ACC112 (cell line): ENCODE data around the gene GORASP1.

ENCODE experiments used
- H2AFZ ChIP-seq: fragments of 200-600 bp; sonication (generic); one replicate; pipeline ENCODE4 v1.6.0; 2017; ENCODE audit warnings: antibody characterized with exemption, low read length; ENCODE audit not compliant: unreplicated experiment
- H3K27ac ChIP-seq: fragments of 200-600 bp; sonication (generic); 2 replicates; pipeline ENCODE4 v1.5.1; 2014; ENCODE audit warnings: low read depth, mild to moderate bottlenecking, antibody characterized with exemption, low read length, moderate library complexity
- H3K27me3 ChIP-seq: fragments of 200-600 bp; sonication (generic); 2 replicates; pipeline ENCODE4 v1.6.1; 2014; ENCODE audit warnings: mild to moderate bottlenecking, antibody characterized with exemption, low read length, moderate library complexity, mixed read lengths; ENCODE audit not compliant: insufficient read depth
- H3K36me3 ChIP-seq: fragments of 200-600 bp; sonication (generic); 2 replicates; pipeline ENCODE4 v1.6.1; 2016; ENCODE audit warnings: mild to moderate bottlenecking, antibody characterized with exemption, low read length, moderate library complexity, mixed read lengths; ENCODE audit not compliant: insufficient read depth
- H3K4me1 ChIP-seq: fragments of 200-600 bp; sonication (generic); one replicate; pipeline ENCODE4 v1.6.1; 2016; ENCODE audit warnings: low read length, mixed read lengths; ENCODE audit not compliant: insufficient read depth, unreplicated experiment, control insufficient read depth
- H3K4me3 ChIP-seq: fragments of 200-600 bp; sonication (generic); 2 replicates; pipeline ENCODE4 v1.5.1; 2014; ENCODE audit warnings: mild to moderate bottlenecking, low read depth, low read length
- H3K79me2 ChIP-seq: fragments of 200-600 bp; sonication (generic); one replicate; pipeline ENCODE4 v1.6.0; 2016; ENCODE audit warnings: low read length; ENCODE audit not compliant: control insufficient read depth, unreplicated experiment, insufficient read depth

GORASP1 gene

DNA sequence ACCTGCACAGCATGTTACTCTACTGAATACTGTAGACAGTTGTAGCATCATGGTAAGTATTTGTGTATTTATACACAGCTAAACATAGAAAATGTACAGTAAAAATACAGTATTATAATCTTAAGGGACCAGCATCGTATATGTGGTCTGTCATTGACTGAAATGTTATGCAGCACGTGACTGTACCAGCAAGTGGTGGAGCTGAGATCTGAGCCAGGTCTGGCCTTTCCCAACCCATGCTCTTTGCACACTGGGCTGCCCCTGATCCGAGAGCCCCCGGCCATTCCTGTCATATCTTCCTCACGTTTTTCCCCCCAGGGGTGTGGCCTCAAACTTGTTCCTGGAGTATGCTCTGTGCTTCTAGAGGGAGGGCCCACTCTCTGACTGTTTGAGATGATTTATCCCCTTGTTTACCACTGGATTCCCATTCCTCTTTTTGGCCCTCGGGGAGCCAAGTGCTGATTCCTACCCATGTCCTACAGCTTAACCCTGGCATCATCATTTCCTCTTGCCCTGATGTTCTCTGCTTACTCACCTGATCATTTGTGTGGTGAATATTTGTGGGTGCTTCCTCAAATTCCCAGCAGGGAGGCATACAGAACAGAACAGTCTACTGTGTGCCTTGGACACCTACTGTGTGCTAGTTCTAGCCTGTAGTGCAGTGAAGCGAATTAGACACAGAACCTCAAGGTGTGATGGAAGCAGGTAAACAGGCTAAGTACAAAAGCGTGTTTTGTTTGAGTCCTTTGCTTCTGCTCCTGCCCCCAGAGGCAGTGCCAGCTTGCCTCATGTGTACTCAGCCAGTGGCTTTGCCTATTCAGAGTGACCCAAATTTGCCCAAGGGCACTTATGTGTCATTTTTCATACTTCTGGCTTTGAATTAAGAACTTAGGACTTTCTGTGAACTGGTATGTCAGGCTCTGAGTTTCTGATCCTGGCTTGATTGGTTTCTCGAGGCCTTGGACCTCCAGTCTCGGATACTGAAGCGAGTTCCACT lies 25.0 kb upstream of the GORASP1 start:
- Histone ChIP-seq H3K79me2 (no peaks in the 10 kb centered on the region), H3K27ac (no peak overlapping the region), H2AFZ (no peak overlapping the region), H3K27me3 (no peaks in the 10 kb centered on the region), H3K36me3 (no peaks in the 10 kb centered on the region), H3K4me3 (no peak overlapping the region), H3K4me1 (no peaks in the 10 kb centered on the region)

DNA sequence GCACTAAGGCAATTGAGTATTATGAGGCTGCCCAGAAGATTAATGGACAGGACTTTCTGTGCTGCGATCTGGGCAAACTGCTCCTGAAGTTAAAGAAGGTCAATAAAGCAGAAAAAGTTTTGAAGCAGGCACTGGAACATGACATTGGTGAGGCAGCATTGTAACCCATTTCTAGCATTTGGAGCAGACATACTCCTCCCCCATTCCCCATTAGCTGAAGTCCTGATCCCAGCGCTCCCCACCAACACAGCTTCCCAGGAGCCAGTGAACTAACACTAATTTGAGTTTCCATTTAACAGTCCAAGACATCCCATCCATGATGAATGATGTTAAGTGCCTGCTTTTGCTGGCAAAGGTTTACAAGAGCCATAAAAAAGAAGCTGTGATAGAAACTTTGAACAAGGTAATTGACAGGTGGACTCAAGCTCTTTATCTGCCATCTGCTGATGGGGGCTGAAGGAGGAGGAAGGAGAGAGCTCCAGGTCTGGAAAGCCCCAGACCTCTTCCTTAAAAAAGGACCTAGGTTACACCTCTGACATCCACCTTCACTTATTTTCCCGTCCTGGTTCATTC lies 23.4 kb upstream of the GORASP1 start:
- Histone ChIP-seq H3K36me3 (no peaks in the 10 kb centered on the region), H3K27ac (no peak overlapping the region), H3K4me3 (no peak overlapping the region), H3K79me2 (no peaks in the 10 kb centered on the region), H2AFZ (no peak overlapping the region), H3K27me3 (no peaks in the 10 kb centered on the region), H3K4me1 (peaks cover 6% of the 10 kb centered on the region)

- no peaks in the 10 kb centered on the region for H3K27me3 ChIP-seq
- no peak overlapping the region for H3K4me3 ChIP-seq
- H3K79me2 ChIP-seq, result no peaks in the 10 kb centered on the region
- H2AFZ ChIP-seq, result no peak overlapping the region
- H3K27ac ChIP-seq, result no peak overlapping the region
- no peaks in the 10 kb centered on the region for H3K36me3 ChIP-seq
- H3K4me1 ChIP-seq, result peaks cover 12% of the 10 kb centered on the region
Measured at GRCh38 chr3:39130026-39130425, 22.6 kb upstream of the GORASP1 start.

- H3K27ac ChIP-seq, result no peak overlapping the region
- peaks cover 12% of the 10 kb centered on the region for H3K4me1 ChIP-seq
Measured at GRCh38 chr3:39128951-39129350, 21.5 kb upstream of the GORASP1 start.

DNA sequence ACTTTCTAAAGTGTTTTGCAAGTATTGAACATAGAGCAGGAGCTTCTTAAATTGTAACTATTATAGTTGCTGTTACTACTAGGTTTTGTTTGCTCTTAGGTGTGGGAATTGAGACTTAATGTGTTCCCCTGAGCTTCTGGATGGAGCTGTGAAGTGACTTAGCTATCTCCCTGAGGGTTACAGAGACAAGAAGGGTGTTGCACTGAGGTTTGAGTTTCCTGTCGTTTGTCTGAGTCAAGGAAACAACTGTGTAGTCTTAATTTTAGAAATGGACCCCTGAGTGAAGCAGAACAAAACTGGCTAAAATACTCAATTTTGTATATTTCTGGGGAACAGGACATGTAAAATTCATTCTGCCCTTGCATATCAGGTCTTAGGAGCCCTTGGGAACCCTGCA lies 20.5 kb upstream of the GORASP1 start:
- Histone ChIP-seq H3K79me2 (no peaks in the 10 kb centered on the region), H3K4me3 (no peak overlapping the region), H3K4me1 (peaks cover 12% of the 10 kb centered on the region), H3K27ac (no peak overlapping the region), H3K36me3 (no peaks in the 10 kb centered on the region), H3K27me3 (no peaks in the 10 kb centered on the region), H2AFZ (no peak overlapping the region)

More at GRCh38 chr3:39128951-39129350, 21.5 kb upstream of the GORASP1 start:
- Histone ChIP-seq H3K79me2 (no peaks in the 10 kb centered on the region), H3K36me3 (no peaks in the 10 kb centered on the region), H3K27me3 (no peaks in the 10 kb centered on the region), H2AFZ (no peak overlapping the region), H3K4me3 (no peak overlapping the region)

DNA sequence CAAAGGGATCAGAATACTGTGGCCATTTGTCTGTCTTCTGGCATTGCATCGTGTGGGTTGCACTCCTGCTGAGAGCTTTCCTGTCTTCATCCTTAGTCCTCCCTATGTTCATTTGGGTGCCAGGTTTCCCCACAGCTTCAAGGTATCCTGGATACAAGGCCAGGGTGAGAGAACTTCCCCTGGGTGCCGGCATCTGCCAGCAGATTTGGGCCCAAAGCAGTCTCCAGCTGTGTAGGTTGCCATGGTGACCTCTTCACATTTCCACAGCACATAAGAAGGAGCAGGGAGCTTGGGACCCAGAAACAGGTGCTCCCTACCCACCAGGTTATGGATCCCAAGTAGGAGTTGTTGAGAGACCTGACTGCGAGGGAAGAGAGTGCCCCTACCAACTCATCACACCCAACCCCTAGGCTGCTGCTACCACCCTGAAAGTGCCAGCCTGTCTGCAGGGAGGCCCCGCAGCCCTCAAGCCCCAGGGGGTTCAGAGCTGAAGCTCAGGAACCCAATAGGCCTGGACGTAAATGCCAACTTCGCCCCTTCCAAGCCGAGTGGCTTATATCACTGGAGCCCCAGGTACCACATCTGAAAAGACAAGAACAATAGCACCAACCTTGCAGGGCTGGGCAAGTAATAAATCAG lies 20.0 kb upstream of the GORASP1 start:
- Histone ChIP-seq H3K27me3 (no peaks in the 10 kb centered on the region), H3K27ac (no peak overlapping the region)

DNA sequence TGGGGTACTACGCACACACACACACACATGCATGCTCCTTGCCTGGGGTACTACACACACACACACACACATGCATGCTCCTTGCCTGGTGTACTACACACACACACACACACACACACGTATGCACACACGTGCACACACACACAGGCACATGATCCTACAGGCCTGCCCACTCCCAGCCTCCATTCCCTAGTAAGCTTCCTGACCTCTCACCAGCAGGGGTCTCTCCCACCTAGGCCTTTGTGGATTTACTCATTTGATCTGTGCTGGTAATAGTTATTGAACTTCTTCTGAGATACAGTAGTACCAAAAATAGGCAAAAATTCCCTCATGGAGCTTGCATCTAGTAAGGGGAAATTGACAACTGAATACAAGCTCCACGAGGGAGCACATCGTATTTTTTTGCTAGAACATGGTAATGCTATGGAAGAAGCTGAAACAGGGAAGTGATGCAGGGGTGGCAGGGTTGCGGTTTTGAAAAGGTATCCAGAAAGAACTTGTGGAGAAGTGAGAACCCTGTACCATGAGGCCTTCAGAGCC lies 19.2 kb upstream of the GORASP1 start:
- Histone ChIP-seq H3K4me1 (peaks cover 12% of the 10 kb centered on the region), H2AFZ (no peak overlapping the region), H3K27ac (no peak overlapping the region)

More for the DNA sequence above, 20.0 kb upstream of the GORASP1 start:
- Histone ChIP-seq H3K79me2 (no peaks in the 10 kb centered on the region), H2AFZ (no peak overlapping the region), H3K4me3 (no peak overlapping the region), H3K36me3 (no peaks in the 10 kb centered on the region), H3K4me1 (peaks cover 12% of the 10 kb centered on the region)

DNA sequence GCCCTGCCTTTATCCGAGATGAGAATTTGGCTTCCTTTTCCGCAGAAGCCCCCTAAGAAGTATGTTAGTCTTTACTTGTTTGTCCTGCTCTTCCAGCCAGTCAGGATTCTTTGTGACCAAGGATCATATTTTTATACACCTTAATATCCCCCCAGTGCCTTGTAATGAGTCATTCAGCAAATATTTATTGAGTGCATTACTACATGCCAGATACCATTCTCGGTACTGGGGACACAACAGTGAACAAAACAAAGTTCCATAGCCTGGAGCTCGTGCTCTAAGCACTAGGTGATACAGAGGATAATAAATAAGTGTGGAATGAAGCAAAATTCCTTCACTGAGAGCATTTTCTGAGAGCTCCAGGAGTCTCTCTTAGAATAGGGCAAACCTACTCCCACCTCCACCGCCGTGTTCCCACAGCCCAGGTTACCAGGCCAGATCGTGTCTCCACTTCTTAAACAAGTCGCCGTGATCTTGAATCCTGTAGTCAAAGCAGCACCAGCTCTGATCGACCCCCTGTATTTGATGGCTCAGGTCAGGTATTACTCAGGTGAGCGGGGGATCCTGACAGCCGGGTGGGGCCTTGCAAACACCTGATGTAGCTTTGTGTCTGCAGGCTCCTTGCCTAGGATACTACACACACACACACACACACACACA lies 18.5 kb upstream of the GORASP1 start:
- no peaks in the 10 kb centered on the region for H3K27me3 ChIP-seq
- H3K79me2 ChIP-seq, result no peaks in the 10 kb centered on the region
- H3K4me1 ChIP-seq, result peaks cover 12% of the 10 kb centered on the region
- H3K27ac ChIP-seq, result no peak overlapping the region
- H3K36me3 ChIP-seq, result no peaks in the 10 kb centered on the region
- H3K4me3 ChIP-seq, result no peak overlapping the region
- H2AFZ ChIP-seq, result no peak overlapping the region

More for the DNA sequence above, 19.2 kb upstream of the GORASP1 start:
- no peaks in the 10 kb centered on the region for H3K36me3 ChIP-seq
- H3K27me3 ChIP-seq, result no peaks in the 10 kb centered on the region
- no peak overlapping the region for H3K4me3 ChIP-seq
- H3K79me2 ChIP-seq, result no peaks in the 10 kb centered on the region

GRCh38 chr3:39124876-39125840 lies 17.7 kb upstream of the GORASP1 start:
- H2AFZ ChIP-seq, result no peak overlapping the region
- no peaks in the 10 kb centered on the region for H3K79me2 ChIP-seq
- no peak overlapping the region for H3K27ac ChIP-seq
- H3K4me3 ChIP-seq, result no peak overlapping the region
- no peaks in the 10 kb centered on the region for H3K27me3 ChIP-seq
- no peaks in the 10 kb centered on the region for H3K36me3 ChIP-seq
- H3K4me1 ChIP-seq, result peaks cover 12% of the 10 kb centered on the region
